ENCODE results near the gene ZNG1A.
"Not testable (repeated sequence)": the region's sequence is repeated elsewhere in the genome, so short reads cannot be mapped to it uniquely, and the experiment has no call there.

DNA sequence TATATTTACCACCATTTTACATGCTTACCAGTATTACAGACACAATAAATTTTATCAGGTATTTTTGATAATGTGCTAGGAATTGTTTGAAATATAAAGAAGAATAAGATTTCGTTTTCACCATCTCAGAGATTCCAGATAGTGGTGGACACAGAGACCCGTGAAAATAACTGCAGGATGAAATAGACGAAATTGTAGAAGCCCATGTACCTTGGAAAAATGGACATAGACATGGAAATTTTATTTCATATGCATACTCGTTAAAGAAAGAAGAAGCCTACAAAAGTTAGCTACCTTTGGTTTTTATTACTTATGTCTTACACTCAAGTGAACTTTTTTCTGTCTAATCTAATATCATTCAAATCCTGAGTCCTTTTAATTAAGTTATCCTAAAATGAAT lies 68.2 kb downstream of the ZNG1A start:
- TF ChIP-seq, protein P1, sequence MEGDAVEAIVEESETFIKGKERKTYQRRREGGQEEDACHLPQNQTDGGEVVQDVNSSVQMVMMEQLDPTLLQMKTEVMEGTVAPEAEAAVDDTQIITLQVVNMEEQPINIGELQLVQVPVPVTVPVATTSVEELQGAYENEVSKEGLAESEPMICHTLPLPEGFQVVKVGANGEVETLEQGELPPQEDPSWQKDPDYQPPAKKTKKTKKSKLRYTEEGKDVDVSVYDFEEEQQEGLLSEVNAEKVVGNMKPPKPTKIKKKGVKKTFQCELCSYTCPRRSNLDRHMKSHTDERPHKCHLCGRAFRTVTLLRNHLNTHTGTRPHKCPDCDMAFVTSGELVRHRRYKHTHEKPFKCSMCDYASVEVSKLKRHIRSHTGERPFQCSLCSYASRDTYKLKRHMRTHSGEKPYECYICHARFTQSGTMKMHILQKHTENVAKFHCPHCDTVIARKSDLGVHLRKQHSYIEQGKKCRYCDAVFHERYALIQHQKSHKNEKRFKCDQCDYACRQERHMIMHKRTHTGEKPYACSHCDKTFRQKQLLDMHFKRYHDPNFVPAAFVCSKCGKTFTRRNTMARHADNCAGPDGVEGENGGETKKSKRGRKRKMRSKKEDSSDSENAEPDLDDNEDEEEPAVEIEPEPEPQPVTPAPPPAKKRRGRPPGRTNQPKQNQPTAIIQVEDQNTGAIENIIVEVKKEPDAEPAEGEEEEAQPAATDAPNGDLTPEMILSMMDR (IDR thresholded peaks at IDR 0.05): not testable (repeated sequence)
- not testable (repeated sequence) for TF ChIP-seq POLR2A (IDR thresholded peaks at IDR 0.05)

Measured in uterus (tissue), 2 donors.